Retinal pigment epithelial cell (primary cell): ENCODE measurements around the gene PSEN1.

Experiments
- DNase-seq: peaks from one replicate; pipeline ENCODE4 v3.0.0-alpha.2; 2010; ENCODE audit warnings: low read depth
- H3K4me3 ChIP-seq: 2 replicates; pipeline ENCODE4 v1.5.1; 2011; ENCODE audit warnings: mild to moderate bottlenecking, low read length, control low read depth, moderate library complexity
- TF ChIP-seq, protein P1 (sequence below): conservative IDR thresholded peaks from 2 replicates; pipeline ENCODE4 v1.5.1; 2011; ENCODE audit warnings: low read depth, low read length, control low read depth, inconsistent platforms

The PSEN1 gene

DNA sequence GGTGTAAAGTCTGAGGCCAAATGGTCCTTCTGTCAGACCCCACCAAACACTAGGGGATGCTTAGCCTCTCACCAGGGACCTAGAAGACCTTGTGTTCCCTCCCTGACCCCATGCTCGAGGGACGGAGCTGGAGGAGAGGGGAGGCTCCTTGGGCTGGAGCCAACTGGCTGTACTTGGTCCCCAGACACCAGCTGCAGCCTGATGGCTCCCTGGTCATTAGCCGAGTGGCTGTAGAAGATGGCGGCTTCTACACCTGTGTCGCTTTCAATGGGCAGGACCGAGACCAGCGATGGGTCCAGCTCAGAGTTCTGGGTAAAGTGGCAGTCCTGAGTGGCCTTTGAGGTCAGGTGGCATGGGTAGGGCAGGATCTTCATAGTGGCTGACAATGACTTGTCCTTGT lies 130.0 kb downstream of the PSEN1 start:
- H3K4me3 ChIP-seq: no peak overlapping the region

DNA sequence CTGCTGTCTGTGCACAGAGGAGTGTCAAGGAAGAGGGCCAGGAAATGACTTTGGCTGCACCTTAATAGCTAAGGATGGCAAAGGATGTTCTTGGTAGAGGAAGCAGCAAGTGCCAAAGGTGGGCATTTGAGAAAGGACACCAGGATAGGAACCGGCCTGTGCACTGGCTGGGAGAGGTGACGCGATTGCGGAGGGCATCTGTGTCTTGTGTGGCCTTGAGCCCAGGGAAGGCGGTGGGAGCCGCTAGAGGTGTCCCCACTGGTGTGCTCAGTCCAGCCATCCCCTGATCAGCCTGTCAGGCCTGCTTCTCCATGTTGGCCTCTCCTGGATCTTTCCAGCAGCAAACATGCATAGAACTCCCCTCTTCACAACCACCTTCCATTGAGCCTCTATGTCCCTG lies 131.2 kb downstream of the PSEN1 start:
- H3K4me3 ChIP-seq: no peak overlapping the region
- TF ChIP-seq, protein P1, sequence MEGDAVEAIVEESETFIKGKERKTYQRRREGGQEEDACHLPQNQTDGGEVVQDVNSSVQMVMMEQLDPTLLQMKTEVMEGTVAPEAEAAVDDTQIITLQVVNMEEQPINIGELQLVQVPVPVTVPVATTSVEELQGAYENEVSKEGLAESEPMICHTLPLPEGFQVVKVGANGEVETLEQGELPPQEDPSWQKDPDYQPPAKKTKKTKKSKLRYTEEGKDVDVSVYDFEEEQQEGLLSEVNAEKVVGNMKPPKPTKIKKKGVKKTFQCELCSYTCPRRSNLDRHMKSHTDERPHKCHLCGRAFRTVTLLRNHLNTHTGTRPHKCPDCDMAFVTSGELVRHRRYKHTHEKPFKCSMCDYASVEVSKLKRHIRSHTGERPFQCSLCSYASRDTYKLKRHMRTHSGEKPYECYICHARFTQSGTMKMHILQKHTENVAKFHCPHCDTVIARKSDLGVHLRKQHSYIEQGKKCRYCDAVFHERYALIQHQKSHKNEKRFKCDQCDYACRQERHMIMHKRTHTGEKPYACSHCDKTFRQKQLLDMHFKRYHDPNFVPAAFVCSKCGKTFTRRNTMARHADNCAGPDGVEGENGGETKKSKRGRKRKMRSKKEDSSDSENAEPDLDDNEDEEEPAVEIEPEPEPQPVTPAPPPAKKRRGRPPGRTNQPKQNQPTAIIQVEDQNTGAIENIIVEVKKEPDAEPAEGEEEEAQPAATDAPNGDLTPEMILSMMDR: no peak
- DNase-seq: no peak

More for the DNA sequence above, 130.0 kb downstream of the PSEN1 start:
- TF ChIP-seq, protein P1: no peak
- DNase-seq: no peak

DNA sequence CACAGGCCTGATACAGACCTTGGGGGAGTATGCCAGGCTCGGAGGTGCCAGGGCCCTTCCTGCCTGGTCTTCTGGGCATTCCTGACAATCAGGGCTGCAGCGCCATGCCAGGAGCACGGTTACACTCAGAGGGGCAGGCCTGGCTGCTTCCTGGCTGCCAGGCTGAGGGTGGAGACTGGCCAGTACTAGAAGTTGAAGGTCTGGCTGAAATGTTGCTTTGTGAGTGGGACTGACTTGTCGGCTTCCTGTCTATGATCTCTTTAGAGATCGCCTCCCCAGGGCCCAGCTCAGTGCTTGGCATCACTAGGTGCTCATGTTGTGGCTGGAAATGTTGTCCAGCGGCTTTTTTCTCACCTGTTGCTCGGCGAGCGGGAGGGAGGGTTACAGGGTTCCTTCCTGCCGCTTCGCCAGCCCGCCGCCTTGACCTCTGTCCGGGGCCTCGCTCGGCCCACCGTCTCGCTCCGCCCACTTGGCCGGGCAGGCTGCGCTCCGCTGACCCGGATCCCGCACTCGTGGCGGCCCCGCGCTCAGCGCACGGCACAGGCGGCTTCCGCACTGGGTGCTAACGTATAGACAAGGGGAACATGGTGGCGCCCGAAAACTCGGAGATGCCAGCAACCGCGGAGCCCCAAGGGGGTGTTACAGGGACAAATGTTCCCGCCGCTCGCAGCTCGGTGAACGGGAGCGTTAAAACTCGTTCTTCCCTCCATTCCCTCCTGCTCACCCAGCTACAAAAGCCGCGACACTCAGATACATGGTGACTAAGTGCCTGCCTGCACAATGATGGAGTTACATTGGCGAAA lies 133.6 kb downstream of the PSEN1 start:
- peak overlapping the region; percentile 43 for H3K4me3 ChIP-seq
- TF ChIP-seq, protein P1: no peak
- DNase-seq: no peak

DNA sequence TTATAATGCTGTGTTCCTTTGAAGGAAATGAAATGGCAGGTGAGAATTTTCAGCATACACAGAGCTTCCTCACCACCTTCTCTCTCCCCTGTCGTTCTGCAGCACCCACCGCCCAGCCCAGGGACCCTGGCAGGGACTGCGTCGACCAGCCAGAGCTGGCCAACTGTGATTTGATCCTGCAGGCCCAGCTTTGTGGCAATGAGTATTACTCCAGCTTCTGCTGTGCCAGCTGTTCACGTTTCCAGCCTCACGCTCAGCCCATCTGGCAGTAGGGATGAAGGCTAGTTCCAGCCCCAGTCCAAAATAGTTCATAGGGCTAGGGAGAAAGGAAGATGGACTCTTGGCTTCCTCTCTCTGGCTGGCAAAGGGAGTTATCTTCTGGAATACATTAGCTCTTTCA lies 136.1 kb downstream of the PSEN1 start:
- no peak for DNase-seq
- TF ChIP-seq, protein P1: no peak
- H3K4me3 ChIP-seq: no peak overlapping the region
